Erythroblast (primary cell): Measurements from ENCODE around the gene LRRC56.
A peak's percentile ranks its signal among the peaks of the same experiment; 100 is the strongest.
"Not testable (repeated sequence)": the region's sequence is repeated elsewhere in the genome, so short reads cannot be mapped to it uniquely, and the experiment has no call there.

Experiments
- DNase-seq, 2 experiments: peaks; one replicate each; lab custom pipeline; 2025; lab: John Stamatoyannopoulos, UW
- GATA1 ChIP-seq: IDR thresholded peaks from 2 replicates; pipeline ENCODE4 v1.6.1; 2011; ENCODE audit warnings: low read depth, mild to moderate bottlenecking, control low read depth, low read length, moderate library complexity
- POLR2A ChIP-seq: IDR thresholded peaks from 2 replicates; pipeline ENCODE4 v1.6.1; 2011; ENCODE audit warnings: mild to moderate bottlenecking, low read length

Gene LRRC56

DNA sequence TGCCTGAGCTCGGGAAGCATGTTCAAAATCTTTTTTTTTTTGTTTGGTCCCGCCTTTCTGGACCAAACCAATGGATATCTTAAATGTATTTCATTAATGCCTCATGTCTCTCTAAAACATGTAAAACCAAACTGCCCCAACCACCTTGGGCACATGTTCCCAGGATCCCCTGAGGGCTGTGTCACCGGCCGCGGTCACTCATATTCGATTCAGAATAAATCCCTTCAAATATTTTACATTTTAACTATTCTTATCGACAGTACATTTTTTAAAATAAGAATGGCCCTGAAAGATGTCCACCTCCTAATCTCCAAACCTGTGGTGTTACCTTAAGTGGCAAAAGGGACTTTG lies 32.4 kb upstream of the LRRC56 start:
- DNase-seq: no peak

GRCh38 chr11:506238-506994 lies 30.9 kb upstream of the LRRC56 start:
- TF ChIP-seq GATA1 (no peak), POLR2A (peak; percentile 85)

More for the DNA sequence above, 32.4 kb upstream of the LRRC56 start:
- TF ChIP-seq POLR2A (no peak), GATA1 (no peak)

GRCh38 chr11:506995-507726 lies 30.2 kb upstream of the LRRC56 start, which contains the start of gene RNH1:
RNH1 (minus strand) TSS chr11:507242; CDS start chr11:502162, 5,080 bp downstream.
- peak; percentile 97 to 99 for DNase-seq
- no peak for TF ChIP-seq GATA1
- TF ChIP-seq POLR2A: no peak

More at GRCh38 chr11:506238-506994, 30.9 kb upstream of the LRRC56 start:
- DNase-seq: peak; percentile 99

DNA sequence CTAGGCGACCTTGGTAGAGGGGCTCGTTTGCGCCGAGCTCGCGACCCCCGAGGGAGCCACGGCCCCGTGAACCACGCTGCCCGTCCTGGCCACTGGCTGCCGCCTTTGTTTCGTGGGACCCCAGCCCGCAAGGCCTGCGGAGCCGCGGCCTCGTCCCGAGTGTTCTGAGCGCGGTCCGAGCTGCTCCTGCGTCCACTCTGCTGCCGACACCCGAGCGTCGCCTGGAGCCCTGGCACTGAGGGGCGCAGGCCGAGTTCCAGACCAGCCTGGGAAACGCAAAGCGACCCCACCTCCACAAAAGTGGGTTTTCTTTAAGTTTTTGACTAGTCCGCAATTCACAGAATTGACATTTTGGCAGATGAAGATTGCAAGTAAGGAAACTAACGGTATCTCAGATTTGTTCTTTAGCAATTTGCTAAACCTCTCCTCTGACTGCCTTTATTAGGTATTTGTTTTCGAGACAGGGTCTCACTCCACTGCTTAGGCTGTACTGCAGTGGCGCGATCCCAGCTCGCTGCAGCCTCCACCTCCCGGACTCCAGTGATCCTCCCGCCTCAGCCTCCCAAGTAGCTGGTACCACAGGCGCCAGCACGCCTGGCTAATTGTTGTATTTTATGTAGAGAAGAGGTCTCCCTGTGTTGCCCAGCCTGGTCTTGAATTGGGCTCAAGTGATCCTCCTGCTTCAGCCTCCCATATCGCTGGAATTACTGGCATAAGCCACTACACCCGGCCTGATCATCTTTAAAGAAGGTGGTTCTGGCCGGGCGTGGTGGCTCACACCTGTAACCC lies 29.4 kb upstream of the LRRC56 start:
- DNase-seq: no peak
- no peak for TF ChIP-seq POLR2A
- no peak for TF ChIP-seq GATA1

- TF ChIP-seq POLR2A: no peak
- TF ChIP-seq GATA1: no peak
- DNase-seq: no peak
Measured at GRCh38 chr11:508956-509355, 28.4 kb upstream of the LRRC56 start.

DNA sequence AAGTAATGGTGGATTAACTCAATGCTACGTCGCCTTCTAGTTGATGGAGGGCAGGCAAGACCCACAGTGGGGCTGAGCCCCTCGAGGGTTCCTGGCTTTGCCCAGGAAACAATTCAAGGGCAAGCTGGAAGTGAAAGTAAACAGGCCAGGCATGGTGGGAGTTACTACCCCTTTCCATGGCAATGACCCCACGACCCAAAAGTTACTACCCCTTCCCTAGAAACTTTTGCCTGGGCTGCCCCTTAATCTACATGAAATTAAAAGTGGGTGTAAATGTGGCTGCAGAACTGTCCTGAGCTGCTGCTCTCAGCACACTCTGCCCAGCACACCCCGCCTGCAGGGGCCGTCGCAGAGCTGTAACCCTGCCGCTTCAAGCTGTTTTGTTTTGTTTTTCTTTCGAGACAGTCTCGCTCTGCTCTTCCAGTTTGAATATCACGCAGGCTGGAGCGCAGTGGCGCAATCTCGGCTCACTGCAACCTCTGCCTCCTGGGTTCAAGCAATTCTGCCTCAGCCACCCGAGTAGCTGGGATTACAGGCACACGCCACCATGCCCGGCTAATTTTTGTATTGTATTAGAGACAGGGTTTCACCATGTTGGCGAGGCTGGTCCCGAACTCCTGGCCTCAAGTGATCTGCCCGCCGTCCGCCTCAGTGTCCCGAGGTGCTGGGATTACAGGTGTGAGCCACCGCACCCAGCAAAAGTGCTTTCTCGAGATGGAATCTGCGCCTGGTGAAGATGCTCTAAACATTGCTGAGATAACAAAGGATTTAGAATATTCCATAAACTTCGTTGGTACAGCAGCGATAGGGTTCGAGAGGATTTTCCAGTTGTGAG lies 24.3 kb upstream of the LRRC56 start:
- no peak for DNase-seq
- no peak for TF ChIP-seq POLR2A

- no peak for TF ChIP-seq GATA1
- no peak for TF ChIP-seq POLR2A
- no peak for DNase-seq
Measured at GRCh38 chr11:514606-515005, 22.7 kb upstream of the LRRC56 start.

GRCh38 chr11:515131-515530 lies 22.2 kb upstream of the LRRC56 start:
- TF ChIP-seq GATA1 (no peak), POLR2A (no peak)
- DNase-seq: no peak

GRCh38 chr11:516400-516799 lies 20.9 kb upstream of the LRRC56 start:
- TF ChIP-seq GATA1: no peak
- no peak for TF ChIP-seq POLR2A
- no peak for DNase-seq

DNA sequence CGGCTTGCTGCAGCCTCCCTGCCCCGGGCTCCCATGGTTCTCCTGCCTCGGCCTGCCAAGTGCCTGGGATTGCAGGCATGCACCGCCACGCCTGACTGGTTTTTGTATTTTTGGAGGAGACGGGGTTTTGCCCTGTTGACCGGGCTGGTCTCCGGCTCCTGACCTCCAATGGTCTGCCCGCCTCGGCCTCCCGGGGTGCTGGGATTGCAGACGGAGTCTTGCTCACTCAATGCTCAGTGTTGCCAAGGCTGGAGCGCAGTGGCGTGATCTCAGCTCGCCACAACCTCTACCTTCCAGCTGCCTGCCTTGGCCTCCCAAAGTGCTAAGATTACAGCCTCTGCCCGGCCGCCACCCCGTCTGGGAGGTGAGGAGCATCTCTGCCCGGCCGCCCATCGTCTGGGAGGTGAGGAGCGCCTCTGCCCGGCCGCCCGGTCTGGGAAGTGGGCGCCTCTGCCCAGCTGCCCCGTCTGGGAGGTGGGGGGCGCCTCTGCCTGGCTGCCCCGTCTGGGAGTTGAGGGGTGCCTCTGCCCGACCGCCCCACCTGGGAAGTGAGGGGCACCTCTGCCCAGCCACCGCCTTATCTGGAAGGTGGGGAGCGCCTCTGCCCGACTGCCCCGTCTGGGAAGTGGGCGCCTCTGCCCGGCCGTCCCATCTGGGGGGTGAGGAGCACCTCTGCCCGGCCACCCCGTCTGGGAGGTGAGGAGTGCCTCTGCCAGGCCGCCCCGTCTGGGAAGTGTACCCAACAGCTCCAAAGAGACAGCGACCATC lies 20.2 kb upstream of the LRRC56 start:
- DNase-seq: not testable (repeated sequence)

DNA sequence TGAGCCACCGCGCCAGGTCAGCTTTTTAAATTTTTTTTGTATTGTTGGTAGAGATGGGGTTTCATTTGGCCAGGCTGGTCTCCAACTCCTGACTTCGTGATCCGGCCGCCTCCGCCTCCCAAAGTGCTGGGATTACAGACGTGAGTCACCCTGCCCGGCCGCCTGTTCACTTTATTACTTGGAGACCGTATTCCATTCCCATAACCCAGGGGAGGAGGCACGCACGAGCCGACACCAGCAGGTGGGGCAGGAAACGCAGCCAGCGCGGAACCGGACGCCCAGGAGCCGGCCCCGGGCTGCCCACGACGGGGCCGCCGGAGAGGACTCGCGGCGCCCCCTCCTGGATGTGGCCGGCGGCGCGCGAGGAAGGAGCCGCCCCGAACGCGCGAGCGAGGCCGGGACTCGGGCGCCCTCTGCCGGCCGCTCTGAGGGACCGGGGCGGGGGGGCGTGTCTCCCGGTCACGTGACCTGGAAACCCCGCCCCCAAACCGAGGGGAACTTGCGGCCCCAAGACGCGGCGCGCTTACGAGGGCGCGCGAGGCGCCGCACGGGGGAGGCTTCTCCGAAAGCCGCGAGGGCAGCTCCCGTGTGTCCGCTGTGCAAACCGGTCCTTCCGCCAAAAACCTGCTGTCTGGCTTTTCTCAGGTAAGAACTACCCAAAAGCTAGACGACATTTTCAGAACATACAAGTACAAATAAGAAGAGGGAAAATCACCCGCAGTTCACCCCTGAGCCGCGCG lies 18.7 kb upstream of the LRRC56 start:
- no peak for DNase-seq
- peak; percentile 38 for TF ChIP-seq POLR2A
- TF ChIP-seq GATA1: no peak
